Nephron progenitor cell (in vitro differentiated cells): ENCODE results near the gene MTCL1.

Experiments used
- DNase-seq: peaks from one replicate; pipeline ENCODE4 v3.0.0; 2021
- H3K27ac Mint-ChIP-seq: 2 replicates; pipeline ENCODE4 v1.8.0; 2021; ENCODE audit warnings: mild to moderate bottlenecking, moderate library complexity, mixed read lengths
- H3K27me3 Mint-ChIP-seq: 2 replicates; pipeline ENCODE4 v1.8.0; 2021; ENCODE audit warnings: mild to moderate bottlenecking, low read depth, mixed read lengths; ENCODE audit not compliant: poor library complexity
- H3K36me3 Mint-ChIP-seq: 2 replicates; pipeline ENCODE4 v1.8.0; 2021; ENCODE audit warnings: low read depth, mixed read lengths
- H3K4me1 Mint-ChIP-seq: 2 replicates; pipeline ENCODE4 v1.8.0; 2021; ENCODE audit warnings: mixed read lengths
- H3K4me3 Mint-ChIP-seq: 2 replicates; pipeline ENCODE4 v1.8.0; 2021; ENCODE audit warnings: mild to moderate bottlenecking, moderate library complexity, mixed read lengths
- H3K9me3 Mint-ChIP-seq: 2 replicates; pipeline ENCODE4 v1.8.0; 2021; ENCODE audit warnings: mild to moderate bottlenecking, moderate library complexity, mixed read lengths
- TF ChIP-seq, protein P1 (sequence below): fragments of 200-600 bp; sonication (generic); IDR thresholded peaks from 2 replicates; pipeline ENCODE4 v1.5.0; 2021; ENCODE audit warnings: antibody characterized with exemption

The MTCL1 gene

GRCh38 chr18:8868779-8869415, 163.5 kb downstream of the MTCL1 start:
- Mint-ChIP-seq H3K27me3 (peaks cover 8% of the 10 kb centered on the region), H3K36me3 (no peaks in the 10 kb centered on the region), H3K4me1 (no peaks in the 10 kb centered on the region), H3K4me3 (no peak overlapping the region), H3K27ac (no peak overlapping the region), H3K9me3 (no peaks in the 10 kb centered on the region)
- no peak for DNase-seq
- TF ChIP-seq, protein P1, sequence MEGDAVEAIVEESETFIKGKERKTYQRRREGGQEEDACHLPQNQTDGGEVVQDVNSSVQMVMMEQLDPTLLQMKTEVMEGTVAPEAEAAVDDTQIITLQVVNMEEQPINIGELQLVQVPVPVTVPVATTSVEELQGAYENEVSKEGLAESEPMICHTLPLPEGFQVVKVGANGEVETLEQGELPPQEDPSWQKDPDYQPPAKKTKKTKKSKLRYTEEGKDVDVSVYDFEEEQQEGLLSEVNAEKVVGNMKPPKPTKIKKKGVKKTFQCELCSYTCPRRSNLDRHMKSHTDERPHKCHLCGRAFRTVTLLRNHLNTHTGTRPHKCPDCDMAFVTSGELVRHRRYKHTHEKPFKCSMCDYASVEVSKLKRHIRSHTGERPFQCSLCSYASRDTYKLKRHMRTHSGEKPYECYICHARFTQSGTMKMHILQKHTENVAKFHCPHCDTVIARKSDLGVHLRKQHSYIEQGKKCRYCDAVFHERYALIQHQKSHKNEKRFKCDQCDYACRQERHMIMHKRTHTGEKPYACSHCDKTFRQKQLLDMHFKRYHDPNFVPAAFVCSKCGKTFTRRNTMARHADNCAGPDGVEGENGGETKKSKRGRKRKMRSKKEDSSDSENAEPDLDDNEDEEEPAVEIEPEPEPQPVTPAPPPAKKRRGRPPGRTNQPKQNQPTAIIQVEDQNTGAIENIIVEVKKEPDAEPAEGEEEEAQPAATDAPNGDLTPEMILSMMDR: no peak

DNA sequence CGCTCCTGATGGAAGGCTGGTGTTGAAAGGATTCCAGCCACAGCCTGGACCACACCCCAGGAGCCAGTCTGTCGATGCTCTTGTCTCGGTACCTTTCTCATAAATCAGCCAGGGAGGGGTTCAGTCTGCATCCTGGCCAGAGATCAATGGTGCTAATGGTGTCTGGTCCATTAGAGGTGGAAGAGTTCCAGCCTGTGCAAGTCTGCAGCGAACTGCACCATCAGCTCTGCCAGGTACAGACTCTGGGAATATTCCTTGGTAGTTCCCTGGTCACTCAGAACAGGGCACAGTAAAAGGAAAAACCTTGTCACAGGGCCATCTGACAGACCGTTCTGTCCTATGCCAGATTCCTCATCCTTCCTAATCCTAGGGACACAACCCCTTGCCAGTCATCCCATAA, 164.3 kb downstream of the MTCL1 start:
- H3K36me3 Mint-ChIP-seq: no peaks in the 10 kb centered on the region
- no peak for DNase-seq
- no peak overlapping the region for H3K4me3 Mint-ChIP-seq
- no peaks in the 10 kb centered on the region for H3K4me1 Mint-ChIP-seq
- H3K27me3 Mint-ChIP-seq: peaks cover 8% of the 10 kb centered on the region
- no peak overlapping the region for H3K27ac Mint-ChIP-seq
- TF ChIP-seq, protein P1: no peak
- no peaks in the 10 kb centered on the region for H3K9me3 Mint-ChIP-seq

- H3K9me3 Mint-ChIP-seq: no peaks in the 10 kb centered on the region
- no peaks in the 10 kb centered on the region for H3K36me3 Mint-ChIP-seq
- no peaks in the 10 kb centered on the region for H3K4me1 Mint-ChIP-seq
- no peak overlapping the region for H3K4me3 Mint-ChIP-seq
- DNase-seq: no peak
- H3K27ac Mint-ChIP-seq: no peak overlapping the region
- peaks cover 8% of the 10 kb centered on the region for H3K27me3 Mint-ChIP-seq
- TF ChIP-seq, protein P1: no peak
Observed at GRCh38 chr18:8870528-8870927, 165.2 kb downstream of the MTCL1 start.

DNA sequence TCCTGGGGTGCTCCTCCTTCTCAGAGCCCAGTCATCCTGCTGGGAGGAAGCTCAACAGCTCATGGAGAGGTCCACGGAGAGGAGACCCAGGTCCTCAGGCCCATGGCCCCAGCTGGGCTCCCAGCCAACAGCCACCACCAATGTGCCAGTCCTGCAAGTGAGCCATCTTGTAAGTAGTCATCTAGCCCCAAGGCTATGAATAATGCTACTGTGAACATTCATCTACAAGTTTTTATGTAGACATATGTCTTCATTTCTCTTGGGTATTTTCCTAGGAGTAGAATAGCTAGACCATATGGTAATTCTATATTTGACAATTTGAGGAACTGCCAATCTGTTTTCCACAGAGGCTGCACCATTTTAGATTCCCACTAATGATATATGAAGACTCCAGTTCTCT, 166.1 kb downstream of the MTCL1 start:
- Mint-ChIP-seq H3K9me3 (no peaks in the 10 kb centered on the region), H3K27me3 (peaks cover 8% of the 10 kb centered on the region), H3K27ac (no peak overlapping the region), H3K36me3 (no peaks in the 10 kb centered on the region), H3K4me3 (no peak overlapping the region), H3K4me1 (no peaks in the 10 kb centered on the region)
- DNase-seq: no peak
- TF ChIP-seq, protein P1: no peak

DNA sequence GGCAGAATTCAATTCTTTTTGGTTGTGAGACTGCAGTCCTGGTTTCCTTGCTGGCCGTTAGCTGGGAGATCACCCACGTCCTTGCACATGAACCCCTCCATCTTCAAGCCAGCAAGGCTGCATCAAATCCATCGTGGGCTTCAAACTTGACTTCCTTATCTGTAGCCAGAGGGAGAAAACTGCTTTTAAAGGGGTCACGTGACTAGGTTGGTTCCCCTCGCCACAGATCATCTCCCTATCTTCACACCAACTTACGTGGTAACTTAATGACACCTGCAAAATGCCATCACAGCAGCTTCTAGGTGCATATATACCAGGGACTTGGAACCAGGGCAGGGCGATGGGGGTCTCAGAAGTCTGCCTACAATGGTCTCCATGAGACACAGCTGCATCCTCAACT, 169.5 kb downstream of the MTCL1 start:
- Mint-ChIP-seq H3K4me1 (no peaks in the 10 kb centered on the region), H3K27ac (no peak overlapping the region), H3K9me3 (no peaks in the 10 kb centered on the region), H3K4me3 (no peak overlapping the region), H3K36me3 (no peaks in the 10 kb centered on the region), H3K27me3 (peaks cover 5% of the 10 kb centered on the region)
- TF ChIP-seq, protein P1: no peak
- no peak for DNase-seq

- H3K4me1 Mint-ChIP-seq: no peaks in the 10 kb centered on the region
- H3K27me3 Mint-ChIP-seq: no peaks in the 10 kb centered on the region
- H3K36me3 Mint-ChIP-seq: no peaks in the 10 kb centered on the region
Observed at GRCh38 chr18:8876887-8877286, 171.5 kb downstream of the MTCL1 start.

More at GRCh38 chr18:8876887-8877286, 171.5 kb downstream of the MTCL1 start:
- DNase-seq: no peak
- no peak overlapping the region for H3K27ac Mint-ChIP-seq
- TF ChIP-seq, protein P1: no peak
- H3K9me3 Mint-ChIP-seq: peaks cover 5% of the 10 kb centered on the region
- H3K4me3 Mint-ChIP-seq: no peak overlapping the region
